ENCODE data around the gene PLET1.

- TF ChIP-seq, protein P1, sequence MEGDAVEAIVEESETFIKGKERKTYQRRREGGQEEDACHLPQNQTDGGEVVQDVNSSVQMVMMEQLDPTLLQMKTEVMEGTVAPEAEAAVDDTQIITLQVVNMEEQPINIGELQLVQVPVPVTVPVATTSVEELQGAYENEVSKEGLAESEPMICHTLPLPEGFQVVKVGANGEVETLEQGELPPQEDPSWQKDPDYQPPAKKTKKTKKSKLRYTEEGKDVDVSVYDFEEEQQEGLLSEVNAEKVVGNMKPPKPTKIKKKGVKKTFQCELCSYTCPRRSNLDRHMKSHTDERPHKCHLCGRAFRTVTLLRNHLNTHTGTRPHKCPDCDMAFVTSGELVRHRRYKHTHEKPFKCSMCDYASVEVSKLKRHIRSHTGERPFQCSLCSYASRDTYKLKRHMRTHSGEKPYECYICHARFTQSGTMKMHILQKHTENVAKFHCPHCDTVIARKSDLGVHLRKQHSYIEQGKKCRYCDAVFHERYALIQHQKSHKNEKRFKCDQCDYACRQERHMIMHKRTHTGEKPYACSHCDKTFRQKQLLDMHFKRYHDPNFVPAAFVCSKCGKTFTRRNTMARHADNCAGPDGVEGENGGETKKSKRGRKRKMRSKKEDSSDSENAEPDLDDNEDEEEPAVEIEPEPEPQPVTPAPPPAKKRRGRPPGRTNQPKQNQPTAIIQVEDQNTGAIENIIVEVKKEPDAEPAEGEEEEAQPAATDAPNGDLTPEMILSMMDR (IDR thresholded peaks at IDR 0.05), result no peak
- TF ChIP-seq POLR2A (IDR thresholded peaks at IDR 0.05), result no peak
Measured at GRCh38 chr11:112200252-112200651, 60.4 kb downstream of the PLET1 start.
